Activated B cell treated with CpG ODN at 0.5 μM for 24 hours (primary cell): Measurements from ENCODE around the gene PCYT1B. TPM values are rescaled to one million over a fixed set of nuclear protein-coding genes. Genes with fewer than 3 reads are reported as not detected.

ENCODE experiments used
- ATAC-seq: fragments of 200-7000 bp; cut with Tn5 transposase; one replicate; pipeline ENCODE4 v1.10.0; 2021; ENCODE audit warnings: low read depth, mild to moderate bottlenecking, moderate library complexity
- CTCF ChIA-PET: fragments of 350-600 bp; sonication (Branson Sonifier 250); formaldehyde crosslinking; loops from one replicate; lab custom pipeline; 2021; ENCODE audit warnings: antibody characterized with exemption; lab: Charles Lee
- POLR2A ChIA-PET: fragments of 350-600 bp; sonication (Branson Sonifier 250); formaldehyde crosslinking; loops from one replicate; lab custom pipeline; 2021; ENCODE audit warnings: antibody characterized with exemption; lab: Charles Lee
- DNase-seq: peaks from one replicate; pipeline ENCODE4 v3.0.0; 2022
- H3K27ac Mint-ChIP-seq: one replicate; pipeline ENCODE4 v1.8.0; 2020; ENCODE audit warnings: mixed read lengths
- H3K27me3 Mint-ChIP-seq: one replicate; pipeline ENCODE4 v1.8.0; 2021; ENCODE audit warnings: mixed read lengths
- H3K36me3 Mint-ChIP-seq: one replicate; pipeline ENCODE4 v1.8.0; 2021; ENCODE audit warnings: low read depth, mixed read lengths
- H3K4me1 Mint-ChIP-seq: one replicate; pipeline ENCODE4 v1.8.0; 2021; ENCODE audit warnings: mixed read lengths
- H3K4me3 Mint-ChIP-seq: one replicate; pipeline ENCODE4 v1.8.0; 2020; ENCODE audit warnings: mild to moderate bottlenecking, mixed read lengths
- H3K9me3 Mint-ChIP-seq: one replicate; pipeline ENCODE4 v1.8.0; 2020; ENCODE audit warnings: mixed read lengths
- intact Hi-C: fragments of 100-400 bp; cut with micrococcal nuclease; formaldehyde crosslinking; loops from one replicate; pipeline ENCODE4 v1.15.1; 2024
- total RNA-seq: library from RNA; stranded (reverse); gene quantifications from 2 replicates; pipeline ENCODE4 v1.2.3, GENCODE V29; 2022
- TF ChIP-seq, protein P1 (sequence below): fragments of 200-600 bp; IDR thresholded peaks from one replicate; pipeline ENCODE4 v1.8.0; 2022; ENCODE audit warnings: antibody characterized with exemption, mild to moderate bottlenecking

Gene PCYT1B
- total RNA-seq, 1 donor from 2014 or later, result not detected

DNA sequence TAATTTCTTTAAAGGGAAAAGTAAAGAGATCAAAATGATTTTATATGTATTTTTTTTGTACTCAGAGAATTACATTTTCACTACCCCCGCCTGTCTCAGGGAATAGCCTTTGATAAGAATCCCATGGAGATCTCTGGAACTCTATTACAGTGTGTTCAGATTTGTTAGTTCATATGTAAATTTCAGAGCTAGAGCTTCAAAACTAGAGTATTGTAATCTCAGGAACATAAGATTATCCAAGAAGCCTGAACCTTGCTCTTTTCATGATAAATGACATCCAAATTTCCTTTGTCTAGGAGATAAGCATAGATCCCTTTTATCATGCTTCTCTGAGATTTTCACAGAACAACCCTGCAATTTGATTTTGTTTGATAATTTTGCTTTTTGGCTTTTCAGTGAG, 99.2 kb downstream of the PCYT1B start:
- H3K36me3 Mint-ChIP-seq, result peaks cover 5% of the 10 kb centered on the region
- CTCF ChIA-PET, result no interaction called here
- POLR2A ChIA-PET, result no interaction called here
- DNase-seq (no peak), ATAC-seq (no peak)
- no peak overlapping the region for H3K27ac Mint-ChIP-seq
- no peaks in the 10 kb centered on the region for H3K4me1 Mint-ChIP-seq
- no peak overlapping the region for H3K4me3 Mint-ChIP-seq
- TF ChIP-seq, protein P1, sequence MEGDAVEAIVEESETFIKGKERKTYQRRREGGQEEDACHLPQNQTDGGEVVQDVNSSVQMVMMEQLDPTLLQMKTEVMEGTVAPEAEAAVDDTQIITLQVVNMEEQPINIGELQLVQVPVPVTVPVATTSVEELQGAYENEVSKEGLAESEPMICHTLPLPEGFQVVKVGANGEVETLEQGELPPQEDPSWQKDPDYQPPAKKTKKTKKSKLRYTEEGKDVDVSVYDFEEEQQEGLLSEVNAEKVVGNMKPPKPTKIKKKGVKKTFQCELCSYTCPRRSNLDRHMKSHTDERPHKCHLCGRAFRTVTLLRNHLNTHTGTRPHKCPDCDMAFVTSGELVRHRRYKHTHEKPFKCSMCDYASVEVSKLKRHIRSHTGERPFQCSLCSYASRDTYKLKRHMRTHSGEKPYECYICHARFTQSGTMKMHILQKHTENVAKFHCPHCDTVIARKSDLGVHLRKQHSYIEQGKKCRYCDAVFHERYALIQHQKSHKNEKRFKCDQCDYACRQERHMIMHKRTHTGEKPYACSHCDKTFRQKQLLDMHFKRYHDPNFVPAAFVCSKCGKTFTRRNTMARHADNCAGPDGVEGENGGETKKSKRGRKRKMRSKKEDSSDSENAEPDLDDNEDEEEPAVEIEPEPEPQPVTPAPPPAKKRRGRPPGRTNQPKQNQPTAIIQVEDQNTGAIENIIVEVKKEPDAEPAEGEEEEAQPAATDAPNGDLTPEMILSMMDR, result no peak
- H3K27me3 Mint-ChIP-seq, result no peaks in the 10 kb centered on the region
- intact Hi-C loops, result no loop called here
- no peaks in the 10 kb centered on the region for H3K9me3 Mint-ChIP-seq

DNA sequence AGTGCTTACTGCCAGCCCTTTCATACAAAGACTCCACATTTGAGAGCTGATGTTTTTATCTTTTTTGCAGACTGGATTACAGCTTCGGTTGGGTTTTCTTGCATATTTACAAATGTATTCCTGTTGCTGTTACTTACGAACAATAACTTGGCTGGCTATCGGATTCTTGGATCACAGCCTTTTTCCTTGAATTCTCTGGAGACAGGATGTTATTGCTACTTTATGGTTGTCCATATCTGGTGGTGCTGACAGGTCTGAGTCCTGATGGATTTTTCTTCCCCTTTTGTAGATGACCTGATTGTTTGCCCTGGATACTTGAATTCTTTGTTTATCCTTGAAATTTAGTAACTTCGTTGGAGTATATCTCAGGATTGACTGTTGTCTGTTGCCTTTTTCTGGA, 104.4 kb downstream of the PCYT1B start:
- no peaks in the 10 kb centered on the region for H3K27me3 Mint-ChIP-seq
- ATAC-seq (no peak), DNase-seq (no peak)
- no peak overlapping the region for H3K27ac Mint-ChIP-seq
- intact Hi-C loops, result no loop called here
- TF ChIP-seq, protein P1, result no peak
- no peak overlapping the region for H3K4me3 Mint-ChIP-seq
- ChIA-PET CTCF (no interaction called here), POLR2A (no interaction called here)
- H3K9me3 Mint-ChIP-seq, result no peaks in the 10 kb centered on the region
- no peaks in the 10 kb centered on the region for H3K4me1 Mint-ChIP-seq
- peaks cover 17% of the 10 kb centered on the region for H3K36me3 Mint-ChIP-seq

- ATAC-seq, result no peak
- no peaks in the 10 kb centered on the region for H3K4me1 Mint-ChIP-seq
- intact Hi-C loops, result no loop called here
- ChIA-PET CTCF (no interaction called here), POLR2A (interaction anchor here (0.8 kb wide), 1 partner anchor 72 kb away, joined by 3 read pairs; the partner anchor contains the start of gene PDK3)
- peaks cover 32% of the 10 kb centered on the region for H3K36me3 Mint-ChIP-seq
- H3K9me3 Mint-ChIP-seq, result no peaks in the 10 kb centered on the region
- no peaks in the 10 kb centered on the region for H3K27me3 Mint-ChIP-seq
- H3K27ac Mint-ChIP-seq, result no peak overlapping the region
- no peak for DNase-seq
- no peak overlapping the region for H3K4me3 Mint-ChIP-seq
- TF ChIP-seq, protein P1, result no peak
Measured at GRCh38 chrX:24536551-24536950, 110.6 kb downstream of the PCYT1B start.

GRCh38 chrX:24528605-24529004, 118.5 kb downstream of the PCYT1B start:
- TF ChIP-seq, protein P1, result no peak
- Mint-ChIP-seq H3K27me3 (no peaks in the 10 kb centered on the region), H3K36me3 (peaks cover 43% of the 10 kb centered on the region), H3K27ac (no peak overlapping the region), H3K4me1 (no peaks in the 10 kb centered on the region), H3K9me3 (no peaks in the 10 kb centered on the region), H3K4me3 (no peak overlapping the region)
- DNase-seq (no peak), ATAC-seq (no peak)
- ChIA-PET POLR2A (no interaction called here), CTCF (no interaction called here)
- intact Hi-C loops, result no loop called here

DNA sequence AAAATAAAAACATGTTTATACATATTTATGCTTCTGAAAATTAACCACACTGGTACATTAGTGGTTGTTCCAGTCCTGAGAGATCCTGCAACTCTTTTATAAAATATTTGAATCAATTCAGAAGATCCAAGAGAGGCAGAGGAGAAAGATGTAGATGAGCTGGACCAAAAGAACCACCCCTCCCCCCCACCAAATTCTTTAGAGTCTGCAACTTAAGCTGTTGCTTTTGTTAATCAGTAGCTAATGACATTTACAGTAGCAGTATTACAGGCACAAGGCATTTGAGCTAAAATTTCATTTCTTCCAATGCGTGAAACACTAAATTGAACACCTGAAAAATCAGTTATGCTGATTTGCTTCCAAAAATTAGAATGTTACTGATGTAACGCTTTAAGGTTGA, 120.5 kb downstream of the PCYT1B start:
- TF ChIP-seq, protein P1, result no peak
- Mint-ChIP-seq H3K9me3 (no peaks in the 10 kb centered on the region), H3K27ac (no peak overlapping the region), H3K36me3 (peaks cover 44% of the 10 kb centered on the region), H3K4me1 (no peaks in the 10 kb centered on the region), H3K27me3 (no peaks in the 10 kb centered on the region), H3K4me3 (no peak overlapping the region)
- intact Hi-C loops, result no loop called here
- DNase-seq, result no peak
- CTCF ChIA-PET, result no interaction called here
- POLR2A ChIA-PET, result no interaction called here
- no peak for ATAC-seq
